RPMI7951 (cell line): ENCODE measurements around the gene TTF2. TPM values are rescaled to one million over a fixed set of nuclear protein-coding genes. Genes with fewer than 3 reads are reported as not detected.

Experiments
- DNase-seq: peaks from one replicate; pipeline ENCODE4 v3.0.0-alpha.2; 2012; ENCODE audit warnings: low read depth
- total RNA-seq: library from RNA; depleted of rRNA; stranded (reverse); fragments of >200 nt; shearing (Covaris generic); gene quantifications from 2 replicates; pipeline ENCODE4 v1.2.3, GENCODE V29; 2014

The TTF2 gene
- total RNA-seq, 1 experiment from 2014 or later, result 23.4 TPM

GRCh38 chr1:117120774-117121588 is 60.9 kb downstream of the TTF2 start:
- peak; percentile 67 for DNase-seq

GRCh38 chr1:117121589-117122329 is 61.6 kb downstream of the TTF2 start, which contains the start of gene TRIM45:
Gene TRIM45, minus strand, starts transcription at chr1:117121749. Its CDS starts 548 bp downstream, at chr1:117121201.
- DNase-seq, result peak; percentile 97

GRCh38 chr1:117122330-117123025 is 62.4 kb downstream of the TTF2 start:
- no peak for DNase-seq

GRCh38 chr1:117123274-117123673 is 63.1 kb downstream of the TTF2 start:
- DNase-seq, result no peak

GRCh38 chr1:117124661-117125060 is 64.5 kb downstream of the TTF2 start:
- no peak for DNase-seq

- DNase-seq, result no peak
Measured at GRCh38 chr1:117127795-117128194, 67.7 kb downstream of the TTF2 start.

GRCh38 chr1:117128323-117129079 is 68.4 kb downstream of the TTF2 start:
- peak; percentile 46 for DNase-seq

- no peak for DNase-seq
Measured at GRCh38 chr1:117130526-117130925, 70.4 kb downstream of the TTF2 start.

- no peak for DNase-seq
Measured at GRCh38 chr1:117135329-117135728, 75.2 kb downstream of the TTF2 start.

- no peak for DNase-seq
Measured at GRCh38 chr1:117136749-117137148, 76.6 kb downstream of the TTF2 start.

GRCh38 chr1:117137281-117137855 is 77.2 kb downstream of the TTF2 start:
- DNase-seq, result no peak

- DNase-seq, result no peak
Measured at GRCh38 chr1:117138106-117138505, 78.0 kb downstream of the TTF2 start.

GRCh38 chr1:117138561-117138960 is 78.4 kb downstream of the TTF2 start:
- no peak for DNase-seq

GRCh38 chr1:117142200-117142599 is 82.1 kb downstream of the TTF2 start:
- DNase-seq, result peak; percentile 62

GRCh38 chr1:117143172-117143571 is 83.0 kb downstream of the TTF2 start:
- DNase-seq, result no peak

- no peak for DNase-seq
Measured at GRCh38 chr1:117143871-117144270, 83.7 kb downstream of the TTF2 start.

- DNase-seq, result no peak
Measured at GRCh38 chr1:117146072-117146471, 85.9 kb downstream of the TTF2 start.

- peak; percentile 82 for DNase-seq
Measured at GRCh38 chr1:117146575-117147340, 86.6 kb downstream of the TTF2 start.

- DNase-seq, result no peak
Measured at GRCh38 chr1:117147341-117147831, 87.3 kb downstream of the TTF2 start.
